ENCODE measurements around the gene BFSP1. TPM values are rescaled to one million over a fixed set of nuclear protein-coding genes. Genes with fewer than 3 reads are reported as not detected.

Gene BFSP1
- total RNA-seq, 1 donor from 2014 or later = 3.3 TPM

Other genes starting within 250 kb of the BFSP1 start
- gene DSTN, start 38.7 kb upstream of the BFSP1 start, total RNA-seq = 67.9 and 70.6 TPM in 2 replicates
- gene RRBP1, start 150.9 kb upstream of the BFSP1 start, total RNA-seq = 77.1 and 81.5 TPM in 2 replicates
- gene BANF2, start 168.6 kb upstream of the BFSP1 start, total RNA-seq = not detected in 2 replicates